K562 (cell line): Measurements from ENCODE around the gene HSPA5. TPM values are rescaled to one million over a fixed set of nuclear protein-coding genes. Genes with fewer than 3 reads are reported as not detected.

Experiments used
- ARID1B ChIP-seq: fragments of 450-650 bp; IDR thresholded peaks from 2 replicates; pipeline ENCODE4 v1.6.1; 2016; ENCODE audit warnings: antibody characterized with exemption, mild to moderate bottlenecking, inconsistent platforms
- ARID2 ChIP-seq: fragments of 450-650 bp; IDR thresholded peaks from 2 replicates; pipeline ENCODE4 v1.6.1; 2017; ENCODE audit warnings: antibody characterized with exemption, mild to moderate bottlenecking
- ATF7 ChIP-seq: fragments of 450-650 bp; IDR thresholded peaks from 2 replicates; pipeline ENCODE4 v1.7.1; 2014; ENCODE audit warnings: mild to moderate bottlenecking, moderate library complexity
- CEBPG ChIP-seq, 3 experiments: fragments of 200-800 bp in 1 of 3; sonication (Bioruptor generic) in 1 of 3; sonication (generic) in 1 of 3; formaldehyde crosslinking in 1 of 3; IDR thresholded peaks in 2 of 3; conservative IDR thresholded peaks in 1 of 3; 2 replicates each; pipeline versions ENCODE4 v1.6.1 to v1.8.0; 2016 to 2022; ENCODE audit warnings: missing compliant biosample characterization in 2 of 3, missing genetic modification characterization in 2 of 3, mild to moderate bottlenecking in 1 of 3, missing genetic modification reagents in 1 of 3
- CHCHD3 ChIP-seq: fragments of 250-450 bp; sonication (Bioruptor Pico); IDR thresholded peaks from 2 replicates; pipeline ENCODE4 v2.1.2; 2022; ENCODE audit warnings: mild to moderate bottlenecking
- CXXC5 ChIP-seq: fragments of 250-450 bp; sonication (Bioruptor Pico); IDR thresholded peaks from 2 replicates; pipeline ENCODE4 v1.8.0; 2022; ENCODE audit warnings: inconsistent platforms, mild to moderate bottlenecking, moderate library complexity
- HIVEP1 ChIP-seq: fragments of 250-450 bp; sonication (Bioruptor Pico); IDR thresholded peaks from 2 replicates; pipeline ENCODE4 v1.4.0; 2020; ENCODE audit warnings: mild to moderate bottlenecking
- NFXL1 ChIP-seq: fragments of 450-650 bp; formaldehyde crosslinking; IDR thresholded peaks from 2 replicates; pipeline ENCODE4 v1.4.0; 2021; ENCODE audit warnings: mild to moderate bottlenecking
- NRF1 ChIP-seq, 2 experiments: fragments of 450-650 bp; IDR thresholded peaks in 1 of 2; conservative IDR thresholded peaks in 1 of 2; 2 replicates each; pipeline ENCODE4 v1.6.1; 2014; ENCODE audit warnings: mild to moderate bottlenecking in 2 of 2
- ZNF445 ChIP-seq: fragments of 250-450 bp; sonication (Bioruptor Pico); IDR thresholded peaks from 2 replicates; pipeline ENCODE4 v1.4.0; 2020; ENCODE audit warnings: low read depth, mild to moderate bottlenecking, moderate library complexity
- polyA plus RNA-seq, 8 experiments: library from polyadenylated mRNA; depleted of rRNA in 4 of 8; stranded (reverse) in 5 of 8; unstranded in 3 of 8; fragments of >200 nt; fragmentation: Nextera tagmentation in 2 of 8; fragmentation: Illumina TruSeq in 1 of 8; extraction: Ambion mirVana in 2 of 8; extraction: Trizol in 1 of 8; gene quantifications; 2 replicates each; pipeline versions ENCODE4 v1.2.1 to v1.2.3, GENCODE V29; 2011 to 2014; ENCODE audit warnings: inconsistent platforms in 1 of 8, missing spikeins in 1 of 8
- total RNA-seq, 7 experiments: library from RNA; depleted of rRNA in 6 of 7; stranded (reverse); fragments of >200 nt in 6 of 7; fragmentation: Illumina TruSeq in 2 of 7; extraction: Trizol in 2 of 7; gene quantifications; 2 replicates each; pipeline versions ENCODE4 v1.2.1 to v1.2.3, GENCODE V29; 2011 to 2021; ENCODE audit warnings: low replicate concordance in 1 of 7
- TF ChIP-seq, protein P1 (sequence below), 2 experiments: fragments of 450-650 bp; IDR thresholded peaks; 2 replicates each; pipeline ENCODE4 v1.6.1; 2018; ENCODE audit warnings: mild to moderate bottlenecking in 2 of 2, low read depth in 1 of 2; ENCODE audit not compliant: partially characterized antibody in 2 of 2
- TF ChIP-seq, protein P2 (sequence below): sonication (generic); formaldehyde crosslinking; IDR thresholded peaks from 2 replicates; pipeline ENCODE4 v1.8.1; 2023; ENCODE audit warnings: mild to moderate bottlenecking, missing genetic modification reagents, moderate library complexity
- TF ChIP-seq, protein P3 (sequence below): IDR thresholded peaks from 2 replicates; pipeline ENCODE4 v1.6.1; 2011; ENCODE audit warnings: borderline replicate concordance, low read depth, mild to moderate bottlenecking, moderate library complexity, low read length; ENCODE audit not compliant: insufficient read depth, poor library complexity, severe bottlenecking
- TF ChIP-seq, protein P4 (sequence below): fragments of 250-450 bp; sonication (Bioruptor Pico); IDR thresholded peaks from 2 replicates; pipeline ENCODE4 v1.4.0; 2020
- TF ChIP-seq, protein P5 (sequence below): fragments of 250-450 bp; sonication (Bioruptor Pico); IDR thresholded peaks from 2 replicates; pipeline ENCODE4 v1.5.0; 2020; ENCODE audit warnings: mild to moderate bottlenecking, borderline replicate concordance

HSPA5 gene
- total and polyA plus RNA-seq, 9 of the 15 experiments (the other 6 are each of a cell fraction or from before 2014, with no cell fraction given) = 48.0 to 265 (median 113) TPM

DNA sequence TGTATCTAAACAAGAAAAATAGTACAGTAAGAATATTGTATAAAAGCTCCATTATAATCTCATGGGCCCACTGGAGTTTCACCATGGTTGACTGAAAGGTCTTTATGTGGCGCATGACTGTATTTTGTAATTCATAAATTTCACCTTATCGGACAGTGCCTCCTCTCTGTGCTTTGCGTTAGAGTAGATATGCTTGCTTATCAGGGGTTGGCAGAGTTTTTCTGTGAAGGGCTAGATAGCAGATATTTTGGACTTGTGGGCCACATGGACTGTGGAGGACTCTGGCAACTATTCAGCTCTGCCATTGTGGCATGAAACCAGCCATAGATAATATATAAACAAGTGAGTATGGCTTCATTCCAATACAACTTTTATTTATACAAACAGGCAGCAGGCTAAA is 43.7 kb upstream of the HSPA5 start (continued):
- TF ChIP-seq, protein P1, sequence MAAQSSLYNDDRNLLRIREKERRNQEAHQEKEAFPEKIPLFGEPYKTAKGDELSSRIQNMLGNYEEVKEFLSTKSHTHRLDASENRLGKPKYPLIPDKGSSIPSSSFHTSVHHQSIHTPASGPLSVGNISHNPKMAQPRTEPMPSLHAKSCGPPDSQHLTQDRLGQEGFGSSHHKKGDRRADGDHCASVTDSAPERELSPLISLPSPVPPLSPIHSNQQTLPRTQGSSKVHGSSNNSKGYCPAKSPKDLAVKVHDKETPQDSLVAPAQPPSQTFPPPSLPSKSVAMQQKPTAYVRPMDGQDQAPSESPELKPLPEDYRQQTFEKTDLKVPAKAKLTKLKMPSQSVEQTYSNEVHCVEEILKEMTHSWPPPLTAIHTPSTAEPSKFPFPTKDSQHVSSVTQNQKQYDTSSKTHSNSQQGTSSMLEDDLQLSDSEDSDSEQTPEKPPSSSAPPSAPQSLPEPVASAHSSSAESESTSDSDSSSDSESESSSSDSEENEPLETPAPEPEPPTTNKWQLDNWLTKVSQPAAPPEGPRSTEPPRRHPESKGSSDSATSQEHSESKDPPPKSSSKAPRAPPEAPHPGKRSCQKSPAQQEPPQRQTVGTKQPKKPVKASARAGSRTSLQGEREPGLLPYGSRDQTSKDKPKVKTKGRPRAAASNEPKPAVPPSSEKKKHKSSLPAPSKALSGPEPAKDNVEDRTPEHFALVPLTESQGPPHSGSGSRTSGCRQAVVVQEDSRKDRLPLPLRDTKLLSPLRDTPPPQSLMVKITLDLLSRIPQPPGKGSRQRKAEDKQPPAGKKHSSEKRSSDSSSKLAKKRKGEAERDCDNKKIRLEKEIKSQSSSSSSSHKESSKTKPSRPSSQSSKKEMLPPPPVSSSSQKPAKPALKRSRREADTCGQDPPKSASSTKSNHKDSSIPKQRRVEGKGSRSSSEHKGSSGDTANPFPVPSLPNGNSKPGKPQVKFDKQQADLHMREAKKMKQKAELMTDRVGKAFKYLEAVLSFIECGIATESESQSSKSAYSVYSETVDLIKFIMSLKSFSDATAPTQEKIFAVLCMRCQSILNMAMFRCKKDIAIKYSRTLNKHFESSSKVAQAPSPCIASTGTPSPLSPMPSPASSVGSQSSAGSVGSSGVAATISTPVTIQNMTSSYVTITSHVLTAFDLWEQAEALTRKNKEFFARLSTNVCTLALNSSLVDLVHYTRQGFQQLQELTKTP (IDR thresholded peaks at IDR 0.05; ENCODE audit: low read depth in 1 of 2, partially characterized antibody in 2 of 2) = peak in 1 of 2 experiments; percentile 95
- TF ChIP-seq, protein P2, sequence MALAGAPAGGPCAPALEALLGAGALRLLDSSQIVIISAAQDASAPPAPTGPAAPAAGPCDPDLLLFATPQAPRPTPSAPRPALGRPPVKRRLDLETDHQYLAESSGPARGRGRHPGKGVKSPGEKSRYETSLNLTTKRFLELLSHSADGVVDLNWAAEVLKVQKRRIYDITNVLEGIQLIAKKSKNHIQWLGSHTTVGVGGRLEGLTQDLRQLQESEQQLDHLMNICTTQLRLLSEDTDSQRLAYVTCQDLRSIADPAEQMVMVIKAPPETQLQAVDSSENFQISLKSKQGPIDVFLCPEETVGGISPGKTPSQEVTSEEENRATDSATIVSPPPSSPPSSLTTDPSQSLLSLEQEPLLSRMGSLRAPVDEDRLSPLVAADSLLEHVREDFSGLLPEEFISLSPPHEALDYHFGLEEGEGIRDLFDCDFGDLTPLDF (CRISPR knock-in tag) = peak; percentile 44; the same call in 1 of the 2 replicates
- peak; percentile 38; the same call in 1 of the 2 replicates for TF ChIP-seq ZNF445 (CRISPR knock-in tag)
- TF ChIP-seq, protein P3, sequence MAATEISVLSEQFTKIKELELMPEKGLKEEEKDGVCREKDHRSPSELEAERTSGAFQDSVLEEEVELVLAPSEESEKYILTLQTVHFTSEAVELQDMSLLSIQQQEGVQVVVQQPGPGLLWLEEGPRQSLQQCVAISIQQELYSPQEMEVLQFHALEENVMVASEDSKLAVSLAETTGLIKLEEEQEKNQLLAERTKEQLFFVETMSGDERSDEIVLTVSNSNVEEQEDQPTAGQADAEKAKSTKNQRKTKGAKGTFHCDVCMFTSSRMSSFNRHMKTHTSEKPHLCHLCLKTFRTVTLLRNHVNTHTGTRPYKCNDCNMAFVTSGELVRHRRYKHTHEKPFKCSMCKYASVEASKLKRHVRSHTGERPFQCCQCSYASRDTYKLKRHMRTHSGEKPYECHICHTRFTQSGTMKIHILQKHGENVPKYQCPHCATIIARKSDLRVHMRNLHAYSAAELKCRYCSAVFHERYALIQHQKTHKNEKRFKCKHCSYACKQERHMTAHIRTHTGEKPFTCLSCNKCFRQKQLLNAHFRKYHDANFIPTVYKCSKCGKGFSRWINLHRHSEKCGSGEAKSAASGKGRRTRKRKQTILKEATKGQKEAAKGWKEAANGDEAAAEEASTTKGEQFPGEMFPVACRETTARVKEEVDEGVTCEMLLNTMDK = no peak
- TF ChIP-seq, protein P4, sequence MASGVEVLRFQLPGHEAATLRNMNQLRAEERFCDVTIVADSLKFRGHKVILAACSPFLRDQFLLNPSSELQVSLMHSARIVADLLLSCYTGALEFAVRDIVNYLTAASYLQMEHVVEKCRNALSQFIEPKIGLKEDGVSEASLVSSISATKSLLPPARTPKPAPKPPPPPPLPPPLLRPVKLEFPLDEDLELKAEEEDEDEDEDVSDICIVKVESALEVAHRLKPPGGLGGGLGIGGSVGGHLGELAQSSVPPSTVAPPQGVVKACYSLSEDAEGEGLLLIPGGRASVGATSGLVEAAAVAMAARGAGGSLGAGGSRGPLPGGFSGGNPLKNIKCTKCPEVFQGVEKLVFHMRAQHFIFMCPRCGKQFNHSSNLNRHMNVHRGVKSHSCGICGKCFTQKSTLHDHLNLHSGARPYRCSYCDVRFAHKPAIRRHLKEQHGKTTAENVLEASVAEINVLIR = 0 out of 2 replicates have a peak, but pooled peaks have one; percentile 24
- TF ChIP-seq ARID1B = peak; percentile 100
- no peak for TF ChIP-seq ARID2
- TF ChIP-seq, protein P5, sequence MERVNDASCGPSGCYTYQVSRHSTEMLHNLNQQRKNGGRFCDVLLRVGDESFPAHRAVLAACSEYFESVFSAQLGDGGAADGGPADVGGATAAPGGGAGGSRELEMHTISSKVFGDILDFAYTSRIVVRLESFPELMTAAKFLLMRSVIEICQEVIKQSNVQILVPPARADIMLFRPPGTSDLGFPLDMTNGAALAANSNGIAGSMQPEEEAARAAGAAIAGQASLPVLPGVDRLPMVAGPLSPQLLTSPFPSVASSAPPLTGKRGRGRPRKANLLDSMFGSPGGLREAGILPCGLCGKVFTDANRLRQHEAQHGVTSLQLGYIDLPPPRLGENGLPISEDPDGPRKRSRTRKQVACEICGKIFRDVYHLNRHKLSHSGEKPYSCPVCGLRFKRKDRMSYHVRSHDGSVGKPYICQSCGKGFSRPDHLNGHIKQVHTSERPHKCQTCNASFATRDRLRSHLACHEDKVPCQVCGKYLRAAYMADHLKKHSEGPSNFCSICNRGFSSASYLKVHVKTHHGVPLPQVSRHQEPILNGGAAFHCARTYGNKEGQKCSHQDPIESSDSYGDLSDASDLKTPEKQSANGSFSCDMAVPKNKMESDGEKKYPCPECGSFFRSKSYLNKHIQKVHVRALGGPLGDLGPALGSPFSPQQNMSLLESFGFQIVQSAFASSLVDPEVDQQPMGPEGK (CRISPR knock-in tag) = no peak
- TF ChIP-seq NFXL1 (CRISPR knock-in tag) = no peak
- 0 out of 2 replicates have a peak, but pooled peaks have one; percentile 17 for TF ChIP-seq CEBPG (CRISPR knock-in tag; IDR thresholded peaks at IDR 0.05)
- TF ChIP-seq CEBPG (tag; conservative IDR thresholded peaks at IDR 0.05 in 1 of 2, IDR thresholded peaks at IDR 0.05 in 1 of 2) = peak in 1 of 2 experiments; percentile 36; a peak in 3 of 4 replicates
- peak; percentile 84 for TF ChIP-seq ATF7
- TF ChIP-seq HIVEP1 = 0 out of 2 replicates have a peak, but pooled peaks have one; percentile 67
- peak; percentile 100 for TF ChIP-seq CXXC5 (CRISPR knock-in tag)
- 0 out of 2 replicates have a peak, but pooled peaks have one; percentile 16 for TF ChIP-seq CHCHD3 (CRISPR knock-in tag)
- TF ChIP-seq NRF1 (conservative IDR thresholded peaks at IDR 0.05 in 1 of 2, IDR thresholded peaks at IDR 0.05 in 1 of 2) = peak; percentile 50 to 56
